SHP77 (cell line): ENCODE results near the gene JARID2.
"Not testable (repeated sequence)": the region's sequence is repeated elsewhere in the genome, so short reads cannot be mapped to it uniquely, and the experiment has no call there.

Experiments used
- DNase-seq, 2 experiments: peaks; one replicate each; lab custom pipeline; 2025; lab: John Stamatoyannopoulos, UW

The JARID2 gene

GRCh38 chr6:15401120-15401519, 155.3 kb downstream of the JARID2 start:
- no peak for DNase-seq

GRCh38 chr6:15401769-15402250, 155.9 kb downstream of the JARID2 start:
- no peak for DNase-seq

- DNase-seq, result no peak
These were observed 156.7 kb downstream of the JARID2 start for GRCh38 chr6:15402406-15403045.

GRCh38 chr6:15403094-15403755, 157.4 kb downstream of the JARID2 start:
- DNase-seq, result no peak

GRCh38 chr6:15404685-15404980, 158.8 kb downstream of the JARID2 start:
- no peak for DNase-seq

GRCh38 chr6:15405129-15406068, 159.5 kb downstream of the JARID2 start:
- DNase-seq, result no peak

GRCh38 chr6:15406452-15406851, 160.6 kb downstream of the JARID2 start:
- DNase-seq, result no peak

- no peak for DNase-seq
These were observed 162.1 kb downstream of the JARID2 start for GRCh38 chr6:15408008-15408407.

GRCh38 chr6:15408758-15409157, 162.9 kb downstream of the JARID2 start:
- no peak for DNase-seq

GRCh38 chr6:15409301-15410125, 163.6 kb downstream of the JARID2 start:
- DNase-seq, result no peak

- DNase-seq, result no peak
These were observed 164.2 kb downstream of the JARID2 start for GRCh38 chr6:15410126-15410391.

- no peak for DNase-seq
These were observed 164.9 kb downstream of the JARID2 start for GRCh38 chr6:15410752-15411151.

GRCh38 chr6:15411766-15412165, 165.9 kb downstream of the JARID2 start:
- DNase-seq, result no peak

GRCh38 chr6:15412767-15413166, 166.9 kb downstream of the JARID2 start:
- DNase-seq, result no peak

GRCh38 chr6:15413466-15414234, 167.8 kb downstream of the JARID2 start:
- DNase-seq, result no peak

- DNase-seq, result no peak
These were observed 168.4 kb downstream of the JARID2 start for GRCh38 chr6:15414235-15414612.

- not testable (repeated sequence) for DNase-seq
These were observed 169.8 kb downstream of the JARID2 start for GRCh38 chr6:15415622-15416021.

GRCh38 chr6:15416932-15417509, 171.2 kb downstream of the JARID2 start:
- no peak for DNase-seq

GRCh38 chr6:15417811-15418210, 171.9 kb downstream of the JARID2 start:
- DNase-seq, result no peak

GRCh38 chr6:15419493-15419892, 173.6 kb downstream of the JARID2 start:
- DNase-seq, result no peak

GRCh38 chr6:15420959-15421438, 175.1 kb downstream of the JARID2 start:
- DNase-seq, result no peak
